OCI-M1 (cell line): ENCODE measurements around the gene EPHB2.

Experiments used
- DNase-seq: peaks from one replicate; lab custom pipeline; 2025; lab: John Stamatoyannopoulos, UW

The EPHB2 gene

DNA sequence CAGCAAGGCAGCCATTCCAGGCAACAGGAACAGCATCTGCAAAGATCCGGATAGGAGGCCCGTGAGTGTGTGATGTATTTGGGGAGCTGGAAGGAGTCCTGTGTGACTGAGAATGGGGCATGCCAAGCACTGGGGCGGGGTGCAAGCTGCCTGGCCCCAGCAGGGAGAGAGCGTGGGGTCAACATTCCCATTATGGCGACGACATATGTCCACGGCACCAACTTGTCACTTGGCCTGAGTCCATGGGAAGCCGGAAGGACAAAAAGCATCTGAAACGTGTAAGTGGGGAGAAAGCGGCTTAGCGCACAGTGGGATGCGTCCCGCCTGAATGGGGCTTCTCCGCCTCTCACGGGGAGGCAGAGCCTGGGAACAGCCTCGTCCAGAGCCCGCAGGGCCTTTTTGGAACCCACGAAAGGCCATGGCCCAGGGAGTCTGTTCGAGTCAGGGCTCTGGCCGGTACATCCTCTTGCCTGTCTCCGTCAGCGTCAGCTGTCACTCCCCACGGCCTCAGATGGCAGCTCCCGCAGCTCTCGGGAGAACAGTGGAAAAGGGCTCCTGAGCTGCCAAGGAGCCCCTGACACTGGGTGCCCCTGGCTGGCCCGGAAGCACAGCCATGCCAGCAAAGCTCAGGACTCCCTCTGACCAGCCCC lies 12.4 kb downstream of the EPHB2 start:
- DNase-seq = no peak

DNA sequence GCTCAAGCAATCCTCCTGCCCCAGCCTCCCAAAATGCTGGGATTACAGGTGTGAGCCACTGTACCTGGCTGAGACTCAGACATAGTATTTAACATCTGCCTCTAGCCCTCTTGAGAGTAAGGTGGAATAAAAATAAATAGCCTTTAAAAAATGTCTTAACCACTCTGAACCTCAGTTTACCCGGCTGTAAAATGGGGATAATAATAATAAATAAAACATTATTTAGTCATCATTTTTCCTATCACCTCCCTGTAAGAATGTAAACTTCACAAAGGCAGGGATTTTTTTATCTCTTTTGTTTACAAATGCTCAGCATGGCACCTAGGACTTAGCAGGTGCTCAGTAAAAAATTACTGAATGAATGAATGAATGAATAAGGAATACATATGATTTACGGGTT lies 17.2 kb downstream of the EPHB2 start:
- DNase-seq = no peak

DNA sequence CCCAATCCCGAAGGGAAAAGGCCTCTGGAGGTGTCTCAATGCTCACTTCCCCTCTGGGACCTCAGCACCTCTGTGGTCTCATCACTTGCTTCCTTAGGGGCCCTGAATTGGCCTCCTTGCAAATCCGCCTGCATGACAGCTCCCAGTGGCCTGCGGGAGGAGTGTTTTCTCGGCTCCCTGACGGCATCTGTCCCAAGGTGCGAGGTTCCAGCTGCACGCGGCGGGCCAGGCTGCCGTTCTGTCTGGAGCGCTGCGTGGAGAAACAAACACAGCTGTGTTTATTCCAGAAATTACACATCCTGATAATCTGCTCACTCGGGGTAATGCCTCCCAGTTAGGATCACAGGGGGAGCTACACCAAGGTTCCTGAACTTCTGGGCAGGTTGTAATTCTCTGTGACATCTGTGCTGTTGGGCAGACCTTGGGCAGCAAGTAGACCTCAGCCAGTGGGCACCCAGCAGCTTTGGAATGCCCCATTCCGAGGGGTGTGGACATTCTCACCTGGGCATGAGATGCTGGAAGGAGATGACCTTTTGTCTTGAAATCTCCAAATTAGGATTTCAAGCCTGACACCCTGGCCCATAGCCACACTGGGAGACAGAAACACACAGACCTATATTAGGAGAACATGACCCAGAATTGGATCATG lies 18.2 kb downstream of the EPHB2 start:
- no peak for DNase-seq

DNA sequence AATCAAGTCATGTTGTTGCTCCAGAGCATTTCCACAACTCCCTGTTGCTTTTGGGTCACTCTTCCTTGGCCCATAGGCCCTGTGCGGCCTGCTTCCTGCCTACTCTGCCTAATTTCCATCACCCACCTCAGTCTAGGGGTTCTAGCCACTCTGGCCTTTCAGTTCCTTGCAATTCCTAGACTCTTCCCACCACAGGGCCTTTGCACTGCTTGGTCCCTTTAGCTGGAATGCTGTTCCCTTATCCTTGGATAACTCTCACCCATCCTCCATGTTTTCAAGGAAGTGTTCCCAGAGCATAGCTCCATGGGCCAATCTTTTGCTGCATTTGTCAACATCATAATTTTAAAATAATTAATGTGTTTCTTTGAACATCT lies 18.7 kb downstream of the EPHB2 start:
- DNase-seq = no peak

DNA sequence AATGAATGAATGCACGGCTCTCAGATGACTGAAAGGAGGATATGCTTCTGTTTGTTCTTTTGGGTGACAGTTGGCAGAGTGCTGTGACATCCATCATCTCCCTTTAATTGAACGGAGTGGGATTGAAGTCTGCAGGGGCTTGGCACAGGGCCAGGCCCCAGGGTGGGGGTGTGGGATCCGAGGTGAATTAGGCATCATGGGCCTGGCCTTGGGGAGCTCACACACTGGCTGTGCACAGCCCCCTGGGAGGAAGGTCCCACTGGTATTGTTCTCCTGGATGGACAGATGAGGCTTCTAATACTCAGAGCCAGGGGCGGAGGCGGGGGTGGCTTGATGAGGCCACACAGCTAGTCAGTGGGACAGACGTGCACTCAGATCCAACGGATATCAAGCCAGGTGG lies 19.3 kb downstream of the EPHB2 start:
- no peak for DNase-seq

DNA sequence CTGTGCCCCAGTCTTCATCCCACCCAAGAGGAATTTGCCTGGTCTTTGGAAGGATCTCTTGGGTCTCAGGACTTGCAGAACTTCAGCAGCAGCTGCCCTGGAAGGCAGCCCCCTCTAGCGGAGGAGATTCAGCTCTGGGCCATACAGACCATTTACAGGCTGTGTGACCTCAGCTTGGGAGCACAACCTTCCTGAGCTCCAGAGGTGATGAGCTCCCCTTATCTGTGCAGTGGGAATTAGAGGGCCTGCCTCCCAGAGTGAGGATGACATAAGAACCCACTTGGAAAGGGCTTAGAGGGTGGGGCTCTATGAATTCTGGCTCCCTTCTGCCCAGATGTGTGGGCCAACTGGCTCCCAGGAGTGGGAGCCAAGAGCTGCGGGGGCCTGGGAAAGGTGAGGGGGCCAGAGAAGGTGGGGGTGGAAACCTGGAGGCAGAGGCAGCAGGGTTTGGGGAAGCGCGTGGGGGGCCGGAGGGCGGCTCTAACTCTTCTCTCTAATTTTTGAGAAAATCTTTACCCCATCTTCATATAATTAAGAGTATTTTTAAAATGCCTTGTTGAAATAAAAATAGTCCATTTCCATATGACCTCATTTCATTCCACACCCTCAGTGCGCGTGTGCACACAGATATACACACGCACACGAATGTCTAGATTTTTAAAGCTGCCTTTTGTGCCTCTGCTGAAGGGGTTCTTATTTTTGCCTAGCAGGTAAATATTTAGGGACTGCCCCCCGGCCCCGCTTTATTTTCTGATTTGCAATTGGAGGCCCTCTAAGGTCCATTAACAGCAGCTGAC lies 21.5 kb downstream of the EPHB2 start:
- peak; percentile 41 for DNase-seq

DNA sequence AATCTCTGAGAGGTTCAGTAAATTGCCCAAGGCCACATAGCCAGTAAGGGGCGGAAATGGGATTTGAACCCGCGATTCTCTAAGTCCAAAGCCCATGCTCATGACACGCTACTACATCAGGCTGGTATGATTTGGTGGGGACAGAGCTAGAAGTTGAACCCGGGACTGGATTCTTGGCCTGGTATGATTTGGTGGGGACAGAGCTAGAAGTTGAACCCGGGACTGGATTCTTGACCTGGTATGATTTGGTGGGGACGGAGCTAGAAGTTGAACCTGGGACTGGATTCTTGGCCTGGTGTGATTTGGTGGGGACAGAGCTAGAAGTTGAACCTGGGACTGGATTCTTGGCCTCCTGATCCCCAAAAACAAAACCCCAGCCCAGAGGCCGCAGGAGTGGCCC lies 23.0 kb downstream of the EPHB2 start:
- DNase-seq = no peak

DNA sequence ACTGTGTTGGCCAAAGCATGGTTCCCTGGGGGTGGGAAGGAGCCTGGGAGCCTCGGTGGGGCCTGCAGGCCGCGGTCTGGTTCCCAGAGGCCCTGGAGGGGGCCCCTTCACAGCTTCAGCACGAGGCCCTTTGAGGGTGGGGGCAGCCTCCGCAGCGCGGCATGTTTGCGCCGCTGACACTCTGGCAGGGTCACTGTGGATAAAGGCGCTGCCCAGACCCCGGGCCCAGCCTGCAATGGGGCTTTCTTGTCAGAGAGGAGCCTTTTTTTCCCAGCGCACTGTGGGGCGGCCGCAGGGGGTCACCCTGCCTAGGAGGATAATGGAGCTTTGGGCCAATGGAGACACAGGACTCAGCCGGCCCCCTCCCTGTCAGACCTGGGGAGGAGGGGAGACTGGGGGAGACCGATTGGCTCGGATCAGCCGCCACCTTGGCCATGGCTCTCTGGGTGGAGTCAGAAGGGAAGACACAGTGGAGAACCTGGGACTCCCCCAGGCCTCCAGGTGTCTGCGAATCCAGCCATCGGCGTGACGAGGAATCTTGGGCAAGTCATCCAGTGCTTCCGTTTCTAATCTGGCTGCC lies 26.0 kb downstream of the EPHB2 start:
- no peak for DNase-seq

DNA sequence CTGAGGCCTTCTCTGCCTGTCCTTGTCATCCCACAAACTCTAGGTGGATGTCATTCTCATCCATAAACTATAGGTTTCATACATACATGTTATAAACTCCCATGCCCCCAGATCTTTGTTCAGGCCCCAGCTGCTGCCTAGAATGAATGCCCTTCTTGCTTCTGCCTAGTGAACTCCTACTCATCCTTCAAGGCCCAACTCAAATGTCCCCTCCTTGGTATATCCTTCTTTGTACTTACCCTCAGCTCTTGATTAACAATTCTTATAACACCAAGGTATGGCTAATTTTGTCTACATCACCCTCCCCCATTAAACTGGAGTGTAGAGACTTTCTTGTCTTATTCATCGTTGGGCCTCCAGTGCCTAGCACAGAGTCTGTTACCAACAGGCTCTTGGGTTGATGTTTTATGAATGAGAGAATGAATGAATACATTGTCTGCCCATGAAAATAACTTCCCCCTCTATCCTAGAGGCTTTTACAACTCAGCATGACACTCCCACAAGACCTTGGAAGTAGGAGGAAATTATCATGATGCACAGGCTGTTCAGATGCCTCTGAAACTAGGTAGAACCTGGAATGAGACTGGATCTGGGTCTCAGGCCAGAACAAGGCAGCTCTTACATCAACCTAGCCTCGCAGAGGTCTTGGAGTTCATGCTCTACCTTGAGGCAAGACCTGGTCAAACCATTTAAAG lies 26.9 kb downstream of the EPHB2 start:
- no peak for DNase-seq

DNA sequence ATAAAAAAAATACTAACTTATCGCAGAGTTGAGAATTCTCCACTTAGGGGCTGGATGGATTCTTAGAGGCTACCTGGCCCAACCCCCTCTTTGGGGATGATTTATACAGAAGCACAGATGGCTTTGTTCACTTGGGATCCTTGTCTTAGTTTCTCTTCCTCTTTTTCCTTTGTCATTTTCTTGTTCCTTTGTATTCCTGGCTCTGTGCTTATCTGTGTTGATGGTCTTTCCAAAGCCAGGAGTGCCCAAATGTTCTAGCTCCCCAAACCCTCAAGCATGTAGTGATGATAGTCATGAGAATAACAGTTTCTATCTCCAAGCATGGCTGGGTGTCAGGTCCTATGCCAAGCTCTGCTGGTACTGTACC lies 27.4 kb downstream of the EPHB2 start:
- DNase-seq = no peak

DNA sequence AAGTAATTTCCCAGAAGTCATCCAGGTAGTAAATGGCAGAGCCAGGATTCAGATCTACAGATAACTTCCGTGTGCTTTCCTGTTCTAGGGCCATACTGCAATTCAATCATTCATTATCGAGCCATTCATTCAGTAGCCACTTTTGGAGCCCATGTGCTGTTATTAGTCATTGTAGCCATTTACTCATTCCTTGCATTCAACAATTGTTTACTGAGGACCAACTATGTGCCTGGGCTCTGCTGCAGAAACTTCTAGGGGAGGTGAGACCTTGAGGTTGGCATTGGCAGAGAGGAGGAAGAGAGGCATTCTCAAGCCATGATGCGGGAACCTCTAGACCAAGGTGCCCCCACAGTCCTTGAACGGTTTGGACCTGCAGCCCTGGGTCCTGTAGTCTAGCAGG lies 27.9 kb downstream of the EPHB2 start:
- DNase-seq = no peak

DNA sequence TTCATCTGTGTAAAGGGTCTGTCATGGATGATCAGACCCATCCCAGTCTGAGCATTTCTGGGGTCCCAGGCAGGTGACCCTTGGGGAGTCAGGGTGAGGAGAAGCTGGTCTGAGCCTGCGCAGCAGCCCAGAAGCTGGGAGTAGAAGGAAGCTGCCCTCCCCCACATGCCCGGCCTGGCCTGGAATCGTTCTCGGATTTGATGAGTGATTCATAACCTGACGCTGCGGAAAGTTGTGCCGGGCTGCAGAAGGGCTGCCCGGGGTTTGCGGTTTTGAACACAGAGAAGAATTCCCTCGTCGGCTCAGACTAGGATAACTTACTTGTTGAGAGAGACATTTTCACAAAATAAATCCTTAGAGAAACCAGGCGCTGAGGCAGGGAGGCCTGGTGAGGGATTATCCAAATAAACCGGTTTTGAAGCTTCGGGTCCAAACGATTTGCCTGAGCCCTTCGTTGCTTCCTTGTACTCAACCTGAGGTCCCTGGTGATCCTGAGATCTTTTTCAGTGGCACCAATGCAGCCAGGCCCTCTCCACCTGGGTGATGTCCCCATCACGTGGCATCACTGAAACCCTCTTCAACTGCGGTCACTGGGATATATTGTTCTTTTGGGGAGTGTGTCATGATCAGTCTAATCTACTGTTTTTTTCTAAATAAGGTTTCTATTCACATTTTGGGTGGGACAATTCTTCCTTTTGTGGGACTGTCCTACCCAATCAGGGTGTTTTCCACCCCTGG lies 29.2 kb downstream of the EPHB2 start:
- no peak for DNase-seq

DNA sequence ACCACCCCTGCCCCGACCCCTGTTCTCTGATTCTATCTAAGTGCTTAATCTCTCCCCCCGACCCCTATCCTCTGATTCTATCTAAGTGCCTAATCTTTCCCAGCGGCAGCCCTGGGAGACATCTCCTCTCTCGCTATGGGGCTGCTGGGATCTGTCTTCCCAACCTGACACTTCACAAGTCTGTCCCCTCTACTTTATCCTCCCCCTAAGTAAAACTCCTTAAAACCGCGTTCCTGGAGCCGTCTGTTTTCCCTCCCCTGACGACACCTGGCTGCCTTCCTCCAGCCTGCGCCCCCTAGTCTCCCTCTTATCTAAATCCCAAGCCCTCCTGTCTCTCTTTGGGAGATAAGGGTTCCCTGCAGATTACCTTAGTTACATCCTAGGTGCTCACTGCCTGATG lies 30.5 kb downstream of the EPHB2 start:
- no peak for DNase-seq

DNA sequence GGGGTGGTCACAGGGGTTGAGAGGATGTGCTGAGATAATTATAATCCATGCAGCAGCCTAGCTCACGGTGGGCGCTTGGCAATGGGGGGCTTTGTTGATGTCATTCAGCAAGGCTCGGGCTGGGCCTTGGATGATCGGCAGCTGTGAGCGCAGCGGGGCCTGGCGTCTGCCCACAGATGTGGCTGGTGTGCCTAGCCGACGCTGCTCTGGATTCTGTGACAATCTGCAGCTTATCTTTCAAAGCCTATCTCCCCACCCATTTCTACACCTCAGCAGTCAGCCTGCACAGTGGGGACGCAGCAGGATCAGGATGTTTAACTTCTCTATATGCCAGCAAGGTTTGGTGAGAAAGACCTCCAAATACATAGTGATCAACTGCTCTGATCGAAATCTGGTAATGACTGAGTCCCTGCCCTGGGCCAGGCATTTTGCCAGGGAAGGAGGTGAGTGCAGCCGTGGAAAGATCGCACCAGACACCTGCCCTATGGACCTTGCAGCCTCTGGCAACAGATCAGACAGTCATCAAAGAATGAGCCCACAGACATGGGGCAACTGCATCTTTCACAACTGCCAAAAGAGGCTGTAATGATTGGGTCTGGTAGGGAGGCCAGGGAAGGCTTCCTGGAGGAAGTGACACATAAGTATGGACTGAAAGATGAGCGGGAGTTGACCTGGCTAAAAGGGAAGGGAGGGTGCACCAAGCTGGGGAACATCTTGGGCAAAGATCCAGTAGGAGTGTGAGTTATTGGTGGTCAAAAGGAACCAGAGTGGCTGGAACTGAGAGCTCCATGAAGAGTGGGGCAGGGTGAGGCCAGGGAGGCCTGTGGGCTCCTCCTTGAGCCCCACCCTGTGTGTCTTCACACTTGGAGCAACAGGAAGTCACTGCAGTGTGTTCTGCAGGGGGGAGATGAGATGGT lies 35.3 kb downstream of the EPHB2 start:
- DNase-seq = no peak

DNA sequence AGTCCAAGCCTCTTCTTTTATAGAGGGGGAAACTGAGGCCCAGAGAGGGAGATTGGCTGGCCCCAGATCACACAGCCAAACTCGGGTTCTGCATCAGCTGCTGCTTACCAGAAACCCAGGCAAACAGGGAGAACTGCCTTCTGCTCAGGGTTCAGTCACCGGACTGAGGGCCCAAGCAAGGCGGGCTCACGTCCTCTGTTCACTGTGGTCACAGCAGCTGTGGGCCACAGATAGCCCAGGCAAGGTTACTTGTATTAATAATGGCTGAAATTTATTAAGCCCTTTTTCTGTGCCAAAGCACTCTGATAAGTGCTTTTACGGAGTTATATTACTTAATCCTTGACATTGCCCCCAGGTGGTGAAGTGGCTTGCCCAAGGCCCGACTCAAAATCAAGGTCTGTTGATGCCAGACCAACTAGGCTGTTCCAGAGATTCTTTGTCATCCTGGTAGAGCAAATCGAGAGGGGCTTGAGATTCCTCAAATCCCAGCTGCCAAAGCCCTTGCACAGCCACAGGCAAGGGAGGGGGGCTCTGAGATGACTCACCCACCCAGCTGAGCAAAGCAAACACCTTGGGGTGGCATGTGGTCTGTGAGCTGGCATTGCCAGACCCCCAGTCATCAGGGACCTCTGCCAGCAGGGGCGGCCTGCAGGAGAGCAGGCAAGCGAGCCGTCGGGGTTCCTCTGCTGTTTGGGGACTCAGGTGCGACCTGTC lies 36.5 kb downstream of the EPHB2 start:
- DNase-seq = no peak

DNA sequence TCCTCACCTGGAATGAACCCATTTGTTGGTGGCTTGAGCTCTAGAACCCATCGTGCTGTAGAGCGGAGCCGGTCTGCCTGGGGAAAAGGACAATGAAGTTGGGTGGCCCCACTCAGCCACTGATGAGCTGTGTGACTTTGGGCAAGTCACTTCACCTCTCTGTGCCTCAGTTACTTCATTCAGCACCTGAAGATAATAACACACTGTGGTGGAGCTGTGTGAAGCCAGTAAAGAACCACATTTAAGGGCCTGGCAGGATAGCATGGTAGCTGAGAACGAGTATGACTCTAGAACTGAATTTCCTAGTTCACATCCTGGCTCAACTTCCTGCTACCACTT lies 37.1 kb downstream of the EPHB2 start:
- DNase-seq = no peak

DNA sequence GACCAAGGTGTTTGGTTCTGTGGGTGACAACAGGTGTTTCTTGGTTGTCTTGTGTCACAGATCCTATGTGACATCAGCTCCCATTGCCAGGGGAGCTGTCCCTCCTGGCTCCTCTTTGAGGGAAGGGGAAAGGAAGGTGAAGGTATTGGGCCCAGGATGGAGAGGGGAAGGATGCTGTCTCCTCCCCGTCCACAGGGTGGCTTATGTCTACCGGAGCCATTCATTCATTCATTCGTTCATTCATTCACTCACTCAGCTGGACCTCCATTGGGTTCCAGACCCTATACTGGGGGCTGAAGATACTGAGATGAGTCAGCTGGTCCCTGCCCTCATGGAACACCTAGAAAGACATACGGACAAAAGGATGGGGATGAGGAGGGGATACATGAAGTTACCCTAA lies 38.9 kb downstream of the EPHB2 start:
- no peak for DNase-seq

DNA sequence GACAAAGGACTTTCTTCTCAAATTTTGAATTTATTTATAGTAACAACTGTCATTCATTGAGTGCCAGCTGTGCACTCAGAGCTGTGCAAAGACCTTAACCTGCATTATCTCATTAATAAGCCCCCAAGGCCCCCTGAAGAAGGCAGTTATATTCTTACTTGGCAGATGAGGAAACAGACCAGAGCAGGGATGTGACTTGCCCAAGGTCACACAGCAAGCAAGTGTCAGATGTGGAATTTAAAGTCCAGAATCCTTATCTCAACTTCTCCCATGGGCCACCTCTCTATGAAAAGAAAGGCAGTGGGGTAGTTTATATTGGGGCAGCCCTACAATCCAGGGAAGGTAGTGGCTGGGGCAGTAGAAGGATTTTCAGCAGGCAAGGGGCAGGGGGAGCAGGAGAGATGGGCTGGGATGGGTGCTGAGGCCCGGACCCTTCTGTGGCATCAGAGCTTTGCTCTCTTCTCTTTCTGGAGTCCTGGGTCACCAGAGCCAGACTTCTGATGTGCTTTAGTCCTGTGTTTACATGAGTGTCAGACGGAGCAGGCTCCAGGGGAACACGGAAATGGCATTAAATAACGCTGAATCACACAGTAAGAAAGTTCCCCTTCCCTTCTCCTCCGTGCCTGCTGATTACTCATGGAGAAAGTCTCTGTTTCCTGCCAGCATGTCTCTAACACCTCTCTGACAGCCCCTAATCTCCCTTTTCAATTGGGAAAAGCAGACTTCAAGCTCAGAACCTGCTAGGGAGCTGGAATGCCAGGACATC lies 39.5 kb downstream of the EPHB2 start:
- peak; percentile 51 for DNase-seq

DNA sequence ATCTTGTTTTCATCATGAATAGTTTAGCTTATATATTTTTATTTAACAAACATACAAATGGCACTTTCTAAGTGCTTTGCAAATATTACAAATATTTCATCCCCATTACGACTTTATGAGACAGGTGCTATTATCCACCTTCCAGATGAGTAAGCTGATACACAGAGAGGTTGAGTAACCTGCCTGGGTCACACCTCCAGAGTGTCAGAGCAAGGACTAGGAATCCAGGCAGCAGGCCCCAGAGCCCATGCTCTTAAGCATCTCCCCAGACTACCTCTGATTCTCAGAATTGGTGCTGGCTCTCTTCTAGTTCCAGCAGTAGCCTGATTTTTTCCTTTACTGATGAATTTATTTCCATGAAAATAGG lies 40.0 kb downstream of the EPHB2 start:
- DNase-seq = no peak

DNA sequence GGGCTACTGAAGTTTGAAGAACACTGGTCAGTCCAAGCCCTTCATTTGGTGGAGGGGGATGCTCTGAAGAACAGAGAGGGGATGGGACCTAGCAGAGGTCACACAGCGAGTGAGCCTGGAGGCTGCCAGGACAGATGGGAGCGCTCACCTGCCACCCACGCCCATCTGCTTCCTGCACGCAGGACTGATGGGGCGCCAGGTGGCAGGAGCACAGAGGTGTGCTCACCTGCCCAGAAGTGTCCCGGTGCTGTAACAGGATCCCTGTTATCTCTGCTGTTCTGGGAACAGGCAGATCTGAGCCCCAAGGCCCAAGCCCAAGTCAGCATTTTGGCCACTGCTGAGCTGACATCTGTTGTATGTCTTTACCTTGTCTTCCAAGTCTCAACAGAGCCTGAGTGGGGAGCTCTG lies 40.5 kb downstream of the EPHB2 start:
- DNase-seq = no peak
